Hematopoietic multipotent progenitor cell treated with erythropoietin and hydrocortisone succinate and interleukin-3 and kit ligand, for 6 days (in vitro differentiated cells): Measurements from ENCODE around the gene EN1.

Experiments
- DNase-seq: peaks from one replicate; pipeline ENCODE4 v3.0.0-alpha.2; 2015

Gene EN1

DNA sequence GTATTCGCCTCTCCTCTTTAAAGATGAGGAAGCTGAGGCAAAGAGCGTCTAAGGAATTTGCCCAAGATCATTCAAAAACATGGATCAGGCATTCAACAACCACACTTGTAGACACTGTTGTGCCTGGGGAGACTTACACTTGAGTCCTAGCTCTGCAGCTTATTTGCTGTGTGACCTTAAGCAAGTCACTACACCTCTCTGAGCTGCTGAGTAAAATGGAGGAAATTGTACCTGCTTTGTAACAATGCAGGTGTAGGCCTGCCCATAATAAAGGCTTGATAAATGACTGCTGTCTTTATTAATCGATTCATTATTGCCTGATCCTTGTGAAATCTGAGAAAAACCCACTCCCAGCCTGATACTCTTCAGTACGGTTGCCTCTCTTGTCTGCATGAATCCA is 30.8 kb downstream of the EN1 start:
- no peak for DNase-seq

DNA sequence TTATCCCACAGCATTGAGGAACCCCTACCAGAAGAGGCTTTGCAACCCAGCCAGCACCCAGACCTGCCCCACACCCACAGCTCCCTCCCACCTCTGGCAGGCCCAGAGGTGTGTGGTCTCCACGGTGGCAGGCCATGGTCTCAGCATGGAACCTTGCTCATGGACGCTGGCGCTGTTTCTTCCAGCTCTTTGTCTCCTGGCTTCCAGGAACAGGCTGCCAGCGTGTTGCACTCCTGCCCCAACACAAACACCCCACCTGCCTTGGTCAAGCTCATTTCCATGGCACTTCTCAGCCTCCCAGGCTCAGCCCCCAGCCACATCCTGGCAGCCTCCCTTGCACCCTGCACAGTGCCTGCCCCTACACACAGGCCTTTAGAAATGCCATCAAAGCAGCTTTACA is 31.7 kb downstream of the EN1 start:
- no peak for DNase-seq

DNA sequence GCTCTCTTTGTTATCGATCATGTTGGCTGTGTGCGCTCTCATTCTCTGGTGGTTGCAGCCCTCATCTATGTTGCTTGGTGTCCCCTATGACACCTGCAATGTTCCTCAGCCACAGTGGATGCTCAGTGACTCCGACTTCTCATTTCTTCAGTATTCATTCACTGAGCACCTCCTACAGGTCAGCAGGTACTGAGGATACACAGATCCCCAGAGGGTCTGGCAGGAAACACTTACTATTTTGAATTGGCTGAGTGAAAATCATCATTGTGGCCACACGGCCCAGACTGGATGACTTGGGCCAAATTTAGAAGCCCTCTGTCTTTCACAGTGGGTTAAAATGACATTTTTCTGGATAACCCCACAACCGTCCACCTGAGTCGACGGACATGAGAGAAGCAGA is 32.1 kb downstream of the EN1 start:
- no peak for DNase-seq

DNA sequence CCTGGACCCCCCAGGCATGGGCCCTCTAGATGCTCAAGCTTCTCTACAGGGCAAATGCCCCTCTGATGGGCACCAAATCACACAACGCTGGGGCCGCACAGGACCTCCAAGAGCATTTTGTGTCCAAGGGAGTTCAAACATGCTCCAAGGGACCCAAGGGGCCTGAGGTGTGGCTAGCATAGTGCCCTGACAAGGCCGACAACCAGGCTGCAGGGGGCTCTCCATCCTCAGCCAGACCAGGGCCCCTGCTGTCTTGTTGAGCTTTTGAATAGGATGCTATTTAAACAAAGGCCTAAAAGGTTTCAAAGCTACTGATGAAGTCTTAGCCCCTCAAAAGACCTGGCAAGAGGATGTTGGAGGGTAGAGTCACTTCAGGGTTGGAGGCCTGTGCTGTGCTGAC is 33.1 kb downstream of the EN1 start:
- no peak for DNase-seq

DNA sequence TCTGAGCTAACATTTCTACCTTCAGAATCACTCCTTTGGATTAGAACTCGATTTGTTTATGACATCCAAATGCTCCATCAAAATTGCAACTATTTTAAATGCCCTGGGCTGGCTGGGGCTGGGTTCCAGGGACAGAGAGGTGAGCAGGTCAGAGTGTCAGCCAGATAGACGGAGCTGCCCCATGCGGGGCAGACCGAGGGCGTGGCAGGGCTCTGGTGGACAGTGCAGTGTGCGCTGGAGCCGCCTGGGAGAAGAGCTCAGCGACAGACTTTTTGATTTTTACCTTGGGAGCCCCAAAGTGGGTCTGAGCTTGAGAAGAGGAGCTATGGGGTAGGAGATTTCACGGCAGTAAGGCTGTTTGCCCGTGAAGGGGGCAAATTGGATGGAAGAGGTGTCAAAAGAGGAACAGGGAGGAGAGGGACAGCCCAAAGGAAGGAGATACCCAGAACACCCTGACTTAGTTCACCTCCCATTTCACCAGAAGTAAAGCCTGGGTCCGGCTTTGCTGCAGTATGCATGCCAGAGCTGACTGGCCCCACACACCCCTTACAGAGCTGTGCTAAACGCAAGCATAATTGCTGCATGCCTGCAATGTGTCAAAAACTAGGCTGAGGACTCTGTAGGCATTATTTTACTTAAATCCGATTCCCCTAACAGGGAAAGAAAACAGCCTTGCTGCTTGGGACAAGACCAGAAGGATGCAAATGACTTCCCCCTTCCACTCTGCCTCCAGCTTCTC is 33.7 kb downstream of the EN1 start:
- DNase-seq, result no peak

DNA sequence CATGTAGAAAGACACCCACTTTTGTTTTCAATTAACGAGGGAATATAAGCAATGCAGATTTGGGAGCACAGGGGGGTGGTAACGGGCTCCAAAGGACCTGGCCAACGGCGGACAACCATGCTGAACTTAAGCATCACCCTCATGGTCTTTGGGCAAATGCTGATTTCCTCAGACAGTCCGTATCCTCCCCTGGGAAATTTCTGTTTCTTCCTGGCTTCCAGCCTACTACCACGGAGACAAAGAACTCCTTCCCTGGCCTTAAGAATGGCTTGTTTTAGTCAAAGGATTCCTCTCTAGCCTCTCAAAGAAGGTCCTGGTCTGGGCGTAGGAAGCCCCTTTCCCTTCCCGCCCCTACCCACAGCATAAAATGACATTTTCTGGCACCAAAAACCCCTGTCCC is 34.3 kb downstream of the EN1 start:
- no peak for DNase-seq

DNA sequence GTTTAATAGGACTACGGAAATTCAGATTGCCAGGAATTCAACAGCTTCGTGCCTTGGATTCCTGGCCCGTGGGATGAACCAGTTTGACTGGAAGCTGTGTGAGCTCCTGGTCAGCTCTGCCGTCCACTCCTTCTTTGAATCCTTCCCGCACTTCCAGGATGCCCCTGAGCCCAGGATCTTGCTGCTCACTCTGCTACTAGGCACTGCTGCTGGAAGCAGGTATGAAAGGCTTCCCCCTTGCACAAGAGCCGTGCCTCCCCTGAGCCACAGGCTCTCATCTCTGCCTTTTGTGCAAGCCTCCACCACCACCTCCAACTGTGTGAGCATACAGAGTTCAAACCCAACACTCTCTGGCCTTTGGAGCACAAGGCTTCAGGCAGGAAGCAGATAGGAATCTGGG is 34.9 kb downstream of the EN1 start:
- no peak for DNase-seq

DNA sequence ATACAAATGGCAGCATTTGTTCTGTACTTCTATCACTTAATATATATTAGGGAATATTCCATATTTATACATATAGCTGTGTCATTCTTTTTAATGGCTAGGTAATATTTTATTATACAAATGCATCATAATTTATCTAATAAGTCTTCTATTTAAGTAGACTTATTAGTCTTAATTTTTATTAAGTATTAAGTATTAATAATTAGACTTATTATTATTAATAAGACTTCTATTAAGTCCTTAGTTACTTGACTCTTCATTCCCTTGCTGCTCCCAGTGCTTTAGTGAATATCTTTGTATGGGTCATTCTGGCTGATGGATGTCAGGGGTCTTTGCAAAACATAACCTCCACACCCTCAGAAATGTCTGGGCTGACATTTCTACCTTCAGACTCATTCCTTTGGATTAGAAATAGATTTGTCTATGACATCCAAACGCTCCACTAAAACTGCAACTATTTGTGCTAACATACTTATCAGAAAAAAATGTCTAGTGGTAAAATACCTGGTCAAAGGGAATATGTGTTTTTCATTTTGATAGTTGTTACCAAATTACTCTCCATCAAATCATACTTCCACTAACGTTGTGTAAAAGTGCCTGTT is 35.8 kb downstream of the EN1 start:
- no peak for DNase-seq

DNA sequence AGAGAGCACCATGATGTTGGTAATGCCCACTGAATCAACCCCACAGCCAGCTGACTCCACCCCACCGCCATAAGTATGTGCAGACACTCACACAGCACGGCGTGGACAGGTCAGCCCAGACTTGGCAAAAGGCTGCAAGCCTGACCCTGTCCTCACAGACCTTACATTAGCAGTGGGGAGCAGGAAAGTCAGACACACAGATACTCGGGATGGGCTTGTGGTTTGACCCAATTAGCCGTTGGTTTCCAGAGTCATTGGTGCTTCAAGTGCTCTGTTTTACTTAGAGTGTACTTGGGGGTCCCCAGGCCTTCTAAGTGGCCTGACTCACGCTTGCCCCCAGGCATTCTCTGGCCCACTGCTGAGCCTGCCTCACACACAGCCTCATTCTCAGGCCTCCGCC is 36.7 kb downstream of the EN1 start:
- DNase-seq, result no peak

DNA sequence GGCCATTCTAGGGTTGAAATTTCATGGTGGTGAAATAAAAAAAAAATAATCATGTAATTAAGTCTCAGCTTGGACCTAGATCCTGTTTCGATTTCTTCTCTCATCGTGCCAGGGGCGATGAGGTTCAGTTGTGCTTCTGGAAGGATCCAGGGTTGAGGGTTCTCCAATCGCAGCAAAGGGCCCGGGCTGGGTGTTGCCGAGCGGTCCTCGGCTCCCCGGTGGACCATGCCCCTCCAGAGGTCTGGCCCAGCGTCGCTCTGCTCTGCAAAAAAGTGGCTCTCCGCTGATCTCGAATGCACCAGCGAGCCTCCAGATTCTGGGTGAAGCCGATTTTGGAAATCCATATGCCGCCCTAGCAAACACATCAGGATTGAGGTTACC is 39.0 kb downstream of the EN1 start:
- no peak for DNase-seq

DNA sequence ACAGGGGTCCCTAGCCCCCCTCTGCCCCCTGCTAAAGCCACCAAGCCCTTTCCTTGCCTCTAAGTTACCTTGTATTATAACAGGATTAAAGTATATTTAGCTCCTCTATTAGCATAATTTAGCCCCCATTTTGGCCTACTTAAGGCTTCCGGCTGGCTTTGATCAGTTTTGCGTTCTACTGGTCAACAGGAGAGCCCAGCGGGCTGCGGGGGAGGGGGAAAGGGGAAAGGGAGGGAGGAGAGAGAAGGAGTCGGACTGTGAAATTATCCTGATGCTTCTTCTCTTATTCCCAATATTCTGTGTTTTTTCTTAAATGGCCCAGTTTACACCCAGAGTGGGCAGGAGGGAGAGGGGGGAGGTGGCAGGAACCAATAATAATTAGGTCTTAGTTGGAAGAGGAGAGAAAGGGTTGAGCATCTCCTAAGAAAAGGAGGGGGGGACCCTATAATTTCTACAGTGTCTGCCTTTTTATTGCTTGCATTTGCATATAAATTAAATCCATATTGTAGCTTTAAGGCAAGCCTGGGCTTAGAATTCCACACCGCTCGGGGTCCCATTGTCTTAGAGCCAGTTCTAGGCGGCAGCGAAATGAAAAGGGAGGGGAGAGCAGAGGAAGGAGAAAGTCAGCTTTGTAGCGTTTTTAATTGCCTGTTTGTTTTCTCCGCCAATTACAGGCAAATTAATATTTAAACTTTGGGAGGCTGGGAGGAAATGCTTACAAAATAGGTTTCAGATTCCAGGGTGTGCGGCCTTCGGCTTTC is 39.6 kb downstream of the EN1 start:
- no peak for DNase-seq

DNA sequence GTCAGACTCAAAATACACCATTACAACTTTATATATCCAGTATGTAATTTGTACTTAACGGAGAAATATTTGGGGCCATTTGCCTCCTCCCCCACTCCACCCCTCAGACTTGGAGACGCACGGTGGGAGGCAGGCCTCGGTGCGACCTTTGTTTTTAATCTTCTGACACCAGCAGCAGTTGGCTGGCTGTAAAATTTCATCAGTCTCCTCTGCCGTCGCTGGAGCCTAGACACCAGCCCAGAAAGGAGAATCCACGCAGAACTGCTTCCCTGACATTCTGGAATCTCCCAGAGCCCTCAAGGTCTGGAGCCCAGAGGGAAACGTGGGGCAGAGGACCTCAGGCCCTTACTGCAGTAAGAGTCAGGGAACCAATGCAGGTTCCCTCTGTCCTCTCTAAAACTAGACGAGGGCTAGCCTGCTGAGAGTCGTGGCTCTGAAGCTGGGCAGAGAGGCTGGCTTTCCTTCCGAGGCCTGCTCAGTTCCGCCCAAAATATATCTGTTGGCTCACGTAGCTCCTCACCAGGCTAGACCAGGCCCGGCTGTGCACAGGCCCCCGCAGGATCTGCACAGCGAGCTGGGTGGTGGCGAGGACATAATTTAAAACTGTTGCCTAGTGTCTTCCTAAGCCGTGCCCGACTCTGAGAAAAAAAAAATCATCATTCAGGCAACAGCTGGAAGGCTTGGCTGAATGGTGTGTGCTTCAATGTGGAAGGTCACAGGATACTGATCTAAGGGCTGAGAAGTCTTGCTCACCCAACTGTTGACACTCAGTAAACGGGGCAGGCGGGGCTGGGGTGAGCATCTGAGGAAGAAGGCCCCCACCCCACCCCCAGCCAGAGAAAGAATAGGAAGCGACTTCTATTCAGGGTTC is 40.4 kb downstream of the EN1 start:
- no peak for DNase-seq

DNA sequence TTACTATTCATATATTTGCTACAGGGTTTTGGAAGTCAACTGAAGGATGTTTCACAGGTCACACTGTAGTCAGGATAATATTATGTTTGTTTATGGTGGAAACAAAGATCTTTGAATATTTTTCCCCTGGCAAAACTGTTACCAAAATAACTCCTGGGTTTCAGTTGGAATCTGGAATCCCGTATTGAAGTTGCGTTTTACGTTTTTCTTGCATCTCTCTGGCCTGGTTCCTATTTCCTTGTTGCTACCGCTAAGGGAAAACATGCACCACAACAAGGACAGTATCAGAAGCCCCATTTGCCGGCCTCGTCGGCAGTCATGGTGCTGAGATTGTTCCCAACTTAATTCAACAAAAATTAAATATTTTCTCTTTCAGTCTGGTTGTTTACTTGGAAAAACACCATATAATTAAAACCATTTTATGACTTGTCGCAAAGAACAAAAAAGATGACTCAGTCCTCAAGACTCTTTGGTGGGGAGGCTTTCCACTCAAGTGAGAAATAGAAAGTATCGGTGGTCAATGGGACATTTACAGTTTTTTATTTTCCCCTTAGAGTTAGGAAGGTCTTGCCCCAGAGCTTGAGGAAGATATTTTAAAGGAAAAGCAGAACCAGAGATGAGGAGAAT is 42.3 kb downstream of the EN1 start:
- DNase-seq, result no peak

DNA sequence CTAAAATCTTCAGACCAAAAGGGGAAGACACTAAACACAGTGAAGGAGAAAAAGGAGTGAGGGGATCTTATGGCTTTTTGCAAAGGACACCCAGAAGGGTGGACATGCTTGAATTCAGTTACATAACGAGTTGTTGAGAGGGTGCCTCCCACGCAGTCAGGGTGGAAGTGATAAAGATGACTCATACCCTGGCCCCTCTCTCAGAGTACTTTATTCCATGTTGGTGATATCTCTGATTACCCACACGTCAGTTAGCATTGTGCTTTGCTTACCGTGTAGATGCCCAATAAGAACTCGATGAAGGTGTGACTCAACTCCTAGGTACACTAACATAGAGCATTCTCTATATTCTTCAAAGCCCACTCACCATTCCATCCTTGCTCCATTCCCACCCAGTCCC is 44.4 kb downstream of the EN1 start:
- peak; percentile 5 for DNase-seq

DNA sequence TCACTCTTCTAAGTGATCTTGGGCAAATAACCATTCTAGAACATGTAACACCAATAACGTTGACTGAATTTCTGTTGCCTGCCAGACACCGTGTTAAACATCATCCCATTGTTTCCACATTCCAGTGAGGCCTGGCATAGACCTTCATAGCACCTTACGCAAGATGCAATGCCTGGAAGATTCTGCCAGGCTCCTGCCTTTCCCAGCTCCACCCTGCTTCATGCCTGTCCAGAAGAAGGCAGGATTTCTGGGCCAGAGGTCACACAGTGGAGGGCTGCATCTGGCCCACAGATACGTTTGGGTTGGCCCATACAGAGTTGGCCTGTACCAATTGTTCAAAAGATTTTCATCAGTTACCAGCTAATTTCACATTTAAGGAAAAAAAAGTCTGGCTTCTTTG is 46.3 kb downstream of the EN1 start:
- DNase-seq, result no peak

DNA sequence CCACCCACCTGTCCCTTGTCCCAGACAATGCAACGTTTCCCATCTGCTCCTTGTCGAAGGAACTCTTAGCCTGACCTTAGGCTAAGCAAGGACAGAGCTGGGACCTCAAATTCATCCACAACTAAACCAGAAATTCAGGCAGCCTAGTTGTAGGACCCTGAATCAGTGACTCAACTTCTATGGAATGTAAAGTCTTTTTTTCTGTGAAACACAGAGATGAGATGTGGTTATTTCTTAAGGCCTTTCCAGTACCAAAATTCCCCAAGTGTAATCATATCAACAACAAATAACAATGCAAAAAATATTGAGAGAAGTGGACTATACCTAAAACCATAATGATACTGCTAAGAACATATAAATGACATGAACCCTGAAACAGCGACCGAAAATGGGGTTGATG is 46.7 kb downstream of the EN1 start:
- DNase-seq, result no peak

DNA sequence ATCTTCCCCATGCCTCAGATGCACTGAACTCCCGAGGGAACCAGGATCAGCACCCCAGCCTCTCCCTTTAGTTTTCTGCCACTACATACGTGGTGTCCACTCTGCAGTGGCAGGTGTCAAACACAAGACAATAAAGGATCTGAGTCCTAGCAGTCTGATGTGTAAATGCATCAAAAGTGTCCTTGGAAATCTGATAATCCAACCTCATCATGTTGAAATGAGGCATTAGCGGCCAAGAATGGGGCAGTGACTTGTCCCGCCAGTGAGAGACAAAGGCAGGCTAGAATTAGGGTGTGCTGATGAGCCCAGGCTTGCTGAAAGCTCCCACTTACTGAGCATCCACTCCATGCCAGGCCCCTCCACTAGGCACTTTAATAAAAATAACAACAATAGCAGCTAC is 52.9 kb downstream of the EN1 start:
- no peak for DNase-seq
